ENCODE data around the gene OR6B1.
"Not testable (repeated sequence)": the region's sequence is repeated elsewhere in the genome, so short reads cannot be mapped to it uniquely, and the experiment has no call there.

OR6B1 gene

DNA sequence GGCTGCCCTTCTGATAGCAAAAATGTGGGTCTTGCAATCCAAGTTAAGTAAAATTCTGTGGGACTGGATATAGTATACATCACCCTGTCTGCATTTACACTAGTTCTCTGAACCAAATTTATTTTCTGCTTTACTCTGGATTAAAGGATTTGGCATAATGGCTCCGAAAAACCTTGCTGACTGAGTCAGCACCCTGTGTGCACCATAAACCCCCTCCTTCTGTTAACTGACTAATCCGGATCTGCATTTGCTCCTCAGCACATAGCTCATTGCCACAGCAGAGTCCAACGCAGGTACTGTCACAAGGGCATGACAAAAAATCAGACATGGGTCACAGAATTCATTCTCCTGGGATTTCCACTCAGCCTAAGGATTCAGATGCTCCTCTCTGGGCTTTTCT is 50.0 kb downstream of the OR6B1 start:
- no peak for DNase-seq

DNA sequence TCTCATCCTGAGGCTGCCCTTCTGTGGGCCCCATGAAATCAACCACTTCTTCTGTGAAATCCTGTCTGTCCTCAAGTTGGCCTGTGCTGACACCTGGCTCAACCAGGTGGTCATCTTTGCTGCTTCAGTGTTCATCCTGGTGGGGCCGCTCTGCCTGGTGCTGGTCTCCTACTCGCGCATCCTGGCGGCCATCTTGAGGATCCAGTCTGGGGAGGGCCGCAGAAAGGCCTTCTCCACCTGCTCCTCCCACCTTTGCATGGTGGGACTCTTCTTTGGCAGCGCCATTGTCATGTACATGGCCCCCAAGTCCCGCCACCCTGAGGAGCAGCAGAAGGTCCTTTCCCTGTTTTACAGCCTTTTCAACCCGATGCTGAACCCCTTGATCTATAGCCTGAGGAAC is 50.8 kb downstream of the OR6B1 start:
- not testable (repeated sequence) for DNase-seq

DNA sequence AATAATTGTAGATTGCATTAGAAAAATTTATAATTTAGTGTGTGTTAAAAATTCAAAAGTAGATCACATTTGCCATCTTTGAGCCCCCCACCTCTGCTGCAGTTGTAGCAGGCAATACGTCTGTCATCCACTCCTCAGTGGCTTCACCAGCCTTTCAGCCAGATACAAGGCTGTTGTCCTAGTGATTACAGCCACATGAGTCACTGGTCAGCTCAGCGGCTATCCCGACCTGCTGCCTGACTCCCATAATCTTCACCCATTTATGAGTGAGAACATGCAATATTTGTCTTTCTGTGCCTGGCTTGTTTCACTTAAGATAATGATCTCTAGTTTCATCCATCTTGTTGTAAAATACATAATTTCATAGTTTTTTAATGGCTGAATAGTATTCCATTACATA is 57.8 kb downstream of the OR6B1 start:
- DNase-seq, result no peak

All from NCI-H1092 treated with DMSO at 0.1 percent for 48 hours (cell line).